Glomerular visceral epithelial cell (primary cell): ENCODE data around the gene UBL3.
A peak's percentile ranks its signal among the peaks of the same experiment; 100 is the strongest.

Source experiments
- DNase-seq: peaks from one replicate; pipeline ENCODE4 v3.0.0-alpha.2; 2016; ENCODE audit errors: extremely low spot score

Gene UBL3

GRCh38 chr13:29810145-29810742 is 40.2 kb downstream of the UBL3 start:
- no peak for DNase-seq

- DNase-seq: no peak
Measured at GRCh38 chr13:29808264-29808663, 42.2 kb downstream of the UBL3 start.

GRCh38 chr13:29805994-29806979 is 44.1 kb downstream of the UBL3 start:
- no peak for DNase-seq

DNA sequence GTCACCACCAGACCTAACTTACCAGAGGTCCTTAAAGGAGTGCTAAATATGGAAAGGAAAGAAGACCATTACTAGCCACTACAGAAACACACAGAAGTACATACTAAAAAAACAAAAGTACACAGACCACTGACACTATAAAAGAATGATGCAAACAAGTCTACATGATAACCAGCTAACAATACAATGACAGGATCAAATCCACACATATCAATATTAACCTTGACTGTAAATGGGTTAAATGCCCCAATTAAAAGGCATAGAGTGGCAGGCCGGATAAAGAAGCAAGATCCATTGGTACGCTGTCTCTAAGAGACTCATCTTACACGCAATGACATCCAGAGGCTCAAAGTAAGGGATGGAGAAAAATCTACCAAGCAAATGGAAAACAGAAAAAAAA is 47.2 kb downstream of the UBL3 start:
- no peak for DNase-seq

DNA sequence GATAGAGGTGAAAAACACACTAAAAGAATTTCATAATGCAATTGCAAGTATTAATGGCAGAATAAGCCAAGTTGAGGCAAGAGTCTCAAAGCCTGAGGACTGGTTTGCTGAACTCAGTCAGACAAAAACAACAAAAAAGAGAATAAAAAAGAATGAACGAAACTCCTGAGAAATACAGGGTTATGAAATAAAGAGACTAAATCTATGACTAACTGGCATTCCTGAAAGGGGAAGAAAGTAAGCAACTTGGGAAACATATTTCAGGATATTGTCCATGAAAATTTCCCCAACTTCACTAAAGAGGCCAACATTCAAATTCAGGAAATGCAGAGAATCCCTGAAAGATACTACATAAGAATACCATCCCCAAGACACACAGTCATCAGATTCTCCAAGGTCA is 47.8 kb downstream of the UBL3 start:
- no peak for DNase-seq

- DNase-seq: no peak
Measured at GRCh38 chr13:29801737-29802305, 48.6 kb downstream of the UBL3 start.

- DNase-seq: no peak
Measured at GRCh38 chr13:29801102-29801501, 49.3 kb downstream of the UBL3 start.

GRCh38 chr13:29800687-29801086 is 49.7 kb downstream of the UBL3 start:
- DNase-seq: no peak

- no peak for DNase-seq
Measured at GRCh38 chr13:29799041-29799440, 51.4 kb downstream of the UBL3 start.

GRCh38 chr13:29791997-29792780 is 58.2 kb downstream of the UBL3 start:
- no peak for DNase-seq

- no peak for DNase-seq
Measured at GRCh38 chr13:29791508-29791907, 58.9 kb downstream of the UBL3 start.

DNA sequence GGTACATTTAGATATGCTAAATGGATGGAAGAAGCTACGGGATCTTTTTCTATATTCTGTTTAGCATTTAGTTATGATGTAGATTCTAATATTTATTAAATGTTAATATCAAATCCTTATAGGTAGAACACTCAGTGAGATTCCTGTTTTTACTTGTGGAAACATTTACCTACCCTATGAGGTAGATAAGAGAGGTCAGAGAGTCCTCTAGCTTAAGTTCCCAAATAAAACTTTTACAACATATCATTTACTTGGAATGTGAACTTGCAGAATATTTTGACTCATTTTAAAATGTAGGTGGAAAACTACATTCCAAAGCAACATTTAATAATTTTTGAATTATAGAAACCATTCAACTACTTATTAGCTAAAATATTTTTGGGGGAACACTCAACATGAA is 63.7 kb downstream of the UBL3 start:
- no peak for DNase-seq

DNA sequence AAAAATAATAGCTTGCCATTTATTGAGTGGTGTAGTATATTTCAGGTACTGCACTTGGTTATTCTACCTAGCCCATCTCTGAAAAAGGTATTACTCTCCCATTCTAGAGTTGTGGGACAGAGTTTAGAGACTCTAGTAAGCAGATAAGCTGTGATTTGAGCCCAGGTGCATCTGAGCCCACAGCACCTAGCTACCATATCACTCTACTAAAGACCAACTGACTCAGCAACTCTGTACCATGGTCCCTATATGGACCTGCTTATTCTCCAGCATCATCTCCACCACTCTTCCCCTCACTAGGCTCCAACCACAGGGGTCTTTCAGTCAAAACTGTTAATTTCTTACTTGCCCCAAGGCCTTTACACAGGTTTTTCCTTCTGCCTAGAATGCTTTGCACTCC is 64.4 kb downstream of the UBL3 start:
- no peak for DNase-seq

DNA sequence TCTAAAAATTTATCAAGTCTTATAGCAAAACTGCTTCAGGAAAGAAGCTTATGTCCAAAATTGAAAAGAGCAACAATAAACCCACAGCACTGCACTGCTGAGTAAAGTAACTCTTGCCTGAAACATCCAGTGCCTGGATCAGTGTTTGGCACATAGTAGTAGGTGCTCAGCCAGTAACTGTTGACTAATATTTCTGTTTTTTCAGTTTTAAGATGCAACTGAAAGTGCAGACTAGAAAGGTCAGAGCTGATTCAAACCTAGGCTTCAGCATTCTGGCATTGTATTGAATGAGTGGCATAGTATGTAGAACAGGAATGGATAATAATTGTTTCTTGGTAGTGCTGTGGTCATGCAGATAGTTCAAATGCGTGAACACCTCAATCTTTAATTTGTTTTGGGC is 67.6 kb downstream of the UBL3 start:
- DNase-seq: no peak

DNA sequence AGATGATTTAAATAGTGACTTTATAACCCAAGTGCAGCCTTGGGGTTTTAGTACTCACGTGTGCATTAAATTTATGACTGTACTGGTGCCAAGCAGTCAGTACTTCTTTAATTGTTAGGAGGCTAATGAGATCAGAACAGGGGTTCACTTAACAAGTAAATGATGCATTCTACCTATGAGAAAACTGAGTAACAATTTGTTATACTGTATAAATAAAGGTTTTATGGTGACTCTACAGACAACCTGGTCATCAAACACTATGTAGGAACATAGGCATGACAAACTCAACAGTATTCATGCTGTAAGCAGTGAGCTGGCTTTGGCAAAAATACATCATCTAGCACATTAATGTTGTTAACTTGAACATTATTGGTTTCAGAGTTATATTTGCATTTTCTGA is 75.6 kb downstream of the UBL3 start:
- DNase-seq: no peak

GRCh38 chr13:29771247-29771646 is 79.2 kb downstream of the UBL3 start:
- peak; percentile 24 for DNase-seq

DNA sequence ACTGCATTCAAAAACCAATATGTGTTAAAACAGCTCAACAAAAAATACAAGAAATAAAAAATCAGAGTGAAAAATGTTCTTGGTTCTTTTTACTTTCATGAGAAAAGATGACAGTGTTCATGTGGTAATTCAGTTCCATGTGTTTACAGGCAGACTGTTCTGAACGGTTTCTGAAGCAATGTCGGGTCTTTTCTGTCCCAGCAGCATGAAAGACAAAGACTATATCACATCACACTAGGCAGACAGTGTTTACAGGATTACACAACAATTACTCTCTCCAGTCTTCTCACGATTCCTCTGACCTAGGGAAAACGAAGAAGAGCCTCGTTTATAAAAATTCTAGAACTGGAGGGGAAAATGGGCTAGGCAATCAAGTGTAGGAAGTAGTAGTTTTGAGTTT is 83.4 kb downstream of the UBL3 start:
- DNase-seq: no peak

DNA sequence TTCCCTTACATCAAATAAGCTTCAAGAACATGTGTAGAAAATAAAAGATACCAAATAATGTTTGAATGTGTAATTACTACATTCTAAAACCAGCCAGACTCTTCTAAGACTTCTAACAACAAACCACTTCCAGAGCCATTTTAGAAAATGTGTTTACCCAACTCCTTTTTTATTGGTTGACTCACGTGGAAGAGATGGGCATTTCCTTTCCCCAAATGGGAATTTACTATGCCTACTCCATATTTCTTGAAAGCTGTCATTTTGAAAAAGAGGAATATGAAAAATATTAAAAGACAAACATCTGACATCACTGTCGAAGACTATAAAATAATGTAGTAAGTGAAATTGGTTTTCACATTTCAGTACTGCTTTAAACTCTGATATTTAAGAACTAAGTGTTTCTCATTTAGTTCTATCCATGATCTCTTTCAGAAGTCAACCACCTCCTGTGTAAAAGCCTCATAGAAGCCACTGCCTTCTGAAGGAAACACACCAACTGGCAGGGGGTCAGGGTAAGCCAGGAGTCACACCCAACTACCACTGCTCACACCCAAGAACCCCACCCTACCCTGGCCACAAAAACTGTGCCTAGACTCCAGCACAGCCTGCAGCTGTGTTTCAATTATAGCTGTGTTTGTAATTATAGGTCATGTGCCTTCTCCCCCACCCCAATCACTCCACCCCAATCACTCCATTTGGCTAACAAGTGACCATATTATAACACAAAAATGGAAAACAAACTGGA is 86.8 kb downstream of the UBL3 start:
- no peak for DNase-seq

DNA sequence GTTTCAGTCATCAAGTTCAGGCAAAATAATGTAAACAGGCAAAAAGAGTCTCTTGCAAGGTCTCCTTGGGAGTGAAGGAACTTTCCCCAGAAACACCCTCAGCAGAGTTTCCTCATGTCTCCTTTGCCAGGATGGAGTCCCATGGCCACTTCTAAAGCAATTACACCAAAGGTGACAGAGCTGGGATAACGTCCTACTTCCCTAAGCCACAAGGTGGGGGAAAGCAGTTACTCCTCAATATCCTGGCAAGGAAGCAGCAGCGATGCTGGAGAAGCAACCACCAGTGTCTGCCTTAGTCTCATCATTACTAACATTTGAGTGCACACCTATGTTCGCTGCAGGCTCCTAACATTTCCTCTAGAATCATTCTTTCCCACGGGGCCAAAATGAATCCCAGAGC is 88.6 kb downstream of the UBL3 start:
- DNase-seq: no peak

DNA sequence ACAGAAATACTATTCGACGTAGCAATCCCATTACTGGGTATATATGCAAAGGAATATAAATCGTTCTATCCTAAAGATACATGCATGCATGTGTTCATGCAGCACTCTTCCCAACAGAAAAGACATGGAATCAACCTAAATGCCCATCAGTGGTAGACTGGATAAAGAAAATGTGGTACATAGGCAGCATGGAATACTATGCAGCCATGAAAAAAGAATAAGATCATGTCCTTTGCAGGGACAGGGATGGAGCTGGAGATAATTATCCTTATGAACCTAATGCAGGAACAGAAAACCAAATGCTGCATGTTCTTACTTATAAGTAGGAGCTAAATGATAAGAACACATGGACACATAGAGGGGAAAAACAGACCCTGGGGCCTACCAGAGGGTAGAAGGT is 89.3 kb downstream of the UBL3 start:
- DNase-seq: no peak

DNA sequence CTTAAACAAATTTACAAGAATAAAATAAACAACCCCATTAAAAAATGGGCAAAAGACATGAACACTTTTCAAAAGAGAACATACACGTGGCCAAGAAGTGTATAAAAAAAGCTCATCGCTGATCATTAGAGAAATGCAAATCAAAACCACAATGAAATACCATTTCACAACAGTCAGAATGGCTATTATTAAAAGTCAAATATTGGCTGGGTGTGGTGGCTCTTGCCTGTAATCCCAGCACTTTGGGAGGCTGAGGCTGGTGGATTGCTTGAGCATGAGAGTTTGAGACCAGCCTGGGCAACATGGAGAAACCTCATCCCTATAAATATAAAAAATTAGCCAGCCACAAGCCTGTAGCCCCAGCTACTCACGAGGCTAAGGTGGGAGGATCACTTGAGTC is 89.9 kb downstream of the UBL3 start:
- DNase-seq: no peak
